Measurements from ENCODE around the gene ARL6. TPM values are rescaled to one million over a fixed set of nuclear protein-coding genes. Genes with fewer than 3 reads are reported as not detected.

ARL6 gene
- total and polyA plus RNA-seq, 5 donors from 2014 or later, result 1.7 to 3.2 (median 2.8) TPM

Other genes with a start within 250 kb of the ARL6 start
- 4.4 TPM for gene CRYBG3, start 57.3 kb downstream of the ARL6 start, total RNA-seq
- gene CRYBG3, start 57.3 kb downstream of the ARL6 start, polyA plus RNA-seq, result 1 to 10 TPM; 1.1 to 1.5 (median 1.3) TPM
- gene RIOX2, start 207.7 kb downstream of the ARL6 start, total RNA-seq, result 21.8 TPM
- gene RIOX2, start 207.7 kb downstream of the ARL6 start, polyA plus RNA-seq, result 10 to 100 TPM; 26.0 to 32.2 (median 29.6) TPM

All from CD4-positive, CD25-positive, alpha-beta regulatory T cell (primary cell).